Stimulated activated memory B cell treated with anti-CD40 and anti-IgM and Interleukin-4, amounts not matched to agents 10 μg/mL and 1 μg/mL and 100 μg/mL, for 72 hours (primary cell): ENCODE measurements around the gene RHD.
"Not testable (repeated sequence)": the region's sequence is repeated elsewhere in the genome, so short reads cannot be mapped to it uniquely, and the experiment has no call there.

Experiments used
- ATAC-seq: fragments of 150-1000 bp; cut with Tn5 transposase; 2 replicates; pipeline ENCODE4 v1.10.0; 2021
- H3K27ac Mint-ChIP-seq: one replicate; pipeline ENCODE4 v1.8.0; 2022; ENCODE audit warnings: mild to moderate bottlenecking, mixed read lengths
- H3K27me3 Mint-ChIP-seq: one replicate; pipeline ENCODE4 v1.8.0; 2022; ENCODE audit warnings: mixed read lengths
- H3K36me3 Mint-ChIP-seq: one replicate; pipeline ENCODE4 v1.8.0; 2022; ENCODE audit warnings: mixed read lengths
- H3K4me1 Mint-ChIP-seq: one replicate; pipeline ENCODE4 v1.8.0; 2022; ENCODE audit warnings: mixed read lengths
- H3K4me3 Mint-ChIP-seq: one replicate; pipeline ENCODE4 v1.8.0; 2022; ENCODE audit warnings: mild to moderate bottlenecking, moderate library complexity, mixed read lengths
- H3K9me3 Mint-ChIP-seq: one replicate; pipeline ENCODE4 v1.8.0; 2022; ENCODE audit warnings: mixed read lengths

Gene RHD

GRCh38 chr1:25312806-25313470 lies 40.6 kb downstream of the RHD start:
- ATAC-seq, result not testable (repeated sequence)

GRCh38 chr1:25320314-25320938 lies 48.1 kb downstream of the RHD start:
- not testable (repeated sequence) for H3K27ac Mint-ChIP-seq, H3K4me1 Mint-ChIP-seq, H3K27me3 Mint-ChIP-seq, ATAC-seq, H3K36me3 Mint-ChIP-seq, H3K4me3 Mint-ChIP-seq, H3K9me3 Mint-ChIP-seq

More at GRCh38 chr1:25312806-25313470, 40.6 kb downstream of the RHD start:
- not testable (repeated sequence) for H3K27me3 Mint-ChIP-seq, H3K27ac Mint-ChIP-seq, H3K4me3 Mint-ChIP-seq, H3K4me1 Mint-ChIP-seq
- peaks cover 10% of the 10 kb centered on the region for H3K9me3 Mint-ChIP-seq
- peaks cover 31% of the 10 kb centered on the region for H3K36me3 Mint-ChIP-seq

GRCh38 chr1:25322127-25322526 lies 49.8 kb downstream of the RHD start:
- H3K4me1 Mint-ChIP-seq, H3K4me3 Mint-ChIP-seq, ATAC-seq, H3K27ac Mint-ChIP-seq, H3K36me3 Mint-ChIP-seq, H3K27me3 Mint-ChIP-seq, H3K9me3 Mint-ChIP-seq: not testable (repeated sequence)

- not testable (repeated sequence) for ATAC-seq, H3K9me3 Mint-ChIP-seq, H3K4me3 Mint-ChIP-seq, H3K27ac Mint-ChIP-seq, H3K36me3 Mint-ChIP-seq, H3K4me1 Mint-ChIP-seq, H3K27me3 Mint-ChIP-seq
These were observed 52.1 kb downstream of the RHD start for GRCh38 chr1:25324407-25324806.

GRCh38 chr1:25327864-25328790 lies 55.8 kb downstream of the RHD start:
- H3K9me3 Mint-ChIP-seq, H3K4me3 Mint-ChIP-seq, H3K27ac Mint-ChIP-seq, ATAC-seq, H3K36me3 Mint-ChIP-seq, H3K27me3 Mint-ChIP-seq: not testable (repeated sequence)
- H3K4me1 Mint-ChIP-seq, result peaks cover 16% of the 10 kb centered on the region

- H3K4me1 Mint-ChIP-seq, result peaks cover 16% of the 10 kb centered on the region
- H3K36me3 Mint-ChIP-seq, H3K27me3 Mint-ChIP-seq, H3K9me3 Mint-ChIP-seq, H3K4me3 Mint-ChIP-seq, ATAC-seq, H3K27ac Mint-ChIP-seq: not testable (repeated sequence)
These were observed 56.5 kb downstream of the RHD start for GRCh38 chr1:25328791-25329185.

- not testable (repeated sequence) for H3K9me3 Mint-ChIP-seq, H3K27ac Mint-ChIP-seq, H3K4me3 Mint-ChIP-seq
These were observed 57.0 kb downstream of the RHD start for GRCh38 chr1:25329336-25329735.

GRCh38 chr1:25329950-25330349 lies 57.6 kb downstream of the RHD start:
- not testable (repeated sequence) for H3K4me3 Mint-ChIP-seq

More at GRCh38 chr1:25329336-25329735, 57.0 kb downstream of the RHD start:
- not testable (repeated sequence) for H3K27me3 Mint-ChIP-seq, H3K36me3 Mint-ChIP-seq, ATAC-seq
- H3K4me1 Mint-ChIP-seq, result peaks cover 18% of the 10 kb centered on the region

GRCh38 chr1:25336922-25337354 lies 64.6 kb downstream of the RHD start:
- ATAC-seq, result peak; percentile 15
- peak overlapping the region; percentile 85 for H3K4me3 Mint-ChIP-seq
- peaks cover 37% of the 10 kb centered on the region for H3K4me1 Mint-ChIP-seq
- H3K36me3 Mint-ChIP-seq, H3K9me3 Mint-ChIP-seq, H3K27me3 Mint-ChIP-seq: not testable (repeated sequence)
- peak overlapping the region; percentile 75 for H3K27ac Mint-ChIP-seq

More at GRCh38 chr1:25329950-25330349, 57.6 kb downstream of the RHD start:
- peaks cover 23% of the 10 kb centered on the region for H3K4me1 Mint-ChIP-seq
- not testable (repeated sequence) for H3K9me3 Mint-ChIP-seq, H3K27ac Mint-ChIP-seq, H3K36me3 Mint-ChIP-seq, H3K27me3 Mint-ChIP-seq
- peak; percentile 43 for ATAC-seq

- H3K36me3 Mint-ChIP-seq, H3K27me3 Mint-ChIP-seq, H3K9me3 Mint-ChIP-seq: not testable (repeated sequence)
- peak; percentile 78 for ATAC-seq
- H3K4me1 Mint-ChIP-seq, result peaks cover 36% of the 10 kb centered on the region
- peak overlapping the region; percentile 97 for H3K27ac Mint-ChIP-seq
- peak overlapping the region; percentile 94 for H3K4me3 Mint-ChIP-seq
These were observed 65.3 kb downstream of the RHD start for GRCh38 chr1:25337483-25338187.

- Mint-ChIP-seq H3K4me1 (peaks cover 35% of the 10 kb centered on the region), H3K9me3 (no peaks in the 10 kb centered on the region), H3K27me3 (no peaks in the 10 kb centered on the region), H3K36me3 (peaks cover 7% of the 10 kb centered on the region), H3K4me3 (peak within 1 kb of the TSS; percentile 94), H3K27ac (peak within 1 kb of the TSS; percentile 97)
- ATAC-seq, result peak; percentile 91
These were observed 66.1 kb downstream of the RHD start, which contains the start of gene TMEM50A for GRCh38 chr1:25338188-25338981. Gene TMEM50A, plus strand, starts transcription at chr1:25338334. Its CDS starts 2,153 bp downstream, at chr1:25340487.

GRCh38 chr1:25338986-25339385 lies 66.7 kb downstream of the RHD start:
- peak overlapping the region; percentile 97 for H3K27ac Mint-ChIP-seq
- peaks cover 41% of the 10 kb centered on the region for H3K4me1 Mint-ChIP-seq
- H3K36me3 Mint-ChIP-seq, result peaks cover 13% of the 10 kb centered on the region
- no peaks in the 10 kb centered on the region for H3K27me3 Mint-ChIP-seq
- H3K9me3 Mint-ChIP-seq, result no peaks in the 10 kb centered on the region
- peak overlapping the region; percentile 94 for H3K4me3 Mint-ChIP-seq
- ATAC-seq, result no peak

- ATAC-seq, result no peak
- no peak overlapping the region for H3K4me3 Mint-ChIP-seq
- H3K36me3 Mint-ChIP-seq, result peaks cover 27% of the 10 kb centered on the region
- no peaks in the 10 kb centered on the region for H3K9me3 Mint-ChIP-seq
- peaks cover 35% of the 10 kb centered on the region for H3K4me1 Mint-ChIP-seq
- no peaks in the 10 kb centered on the region for H3K27me3 Mint-ChIP-seq
- H3K27ac Mint-ChIP-seq, result no peak overlapping the region
These were observed 69.4 kb downstream of the RHD start for GRCh38 chr1:25341746-25342145.

- ATAC-seq, result no peak
- Mint-ChIP-seq H3K9me3 (no peaks in the 10 kb centered on the region), H3K36me3 (peaks cover 32% of the 10 kb centered on the region), H3K4me3 (no peak overlapping the region), H3K27ac (no peak overlapping the region), H3K27me3 (no peaks in the 10 kb centered on the region), H3K4me1 (peaks cover 35% of the 10 kb centered on the region)
These were observed 70.5 kb downstream of the RHD start for GRCh38 chr1:25342846-25343245.
